HG02678 (cell line): ENCODE results near the gene TUT1.
"Not testable (repeated sequence)": the region's sequence is repeated elsewhere in the genome, so short reads cannot be mapped to it uniquely, and the experiment has no call there.

Source experiments
- ATAC-seq: cut with Tn5 transposase; IDR thresholded peaks from one replicate; pipeline ENCODE4 v1.9.1; 2021; ENCODE audit warnings: mild to moderate bottlenecking, moderate library complexity; ENCODE audit not compliant: unreplicated experiment

Gene TUT1

GRCh38 chr11:62580959-62581715, 10.2 kb downstream of the TUT1 start:
- no peak for ATAC-seq

- no peak for ATAC-seq
Observed at GRCh38 chr11:62579252-62579651, 12.1 kb downstream of the TUT1 start.

- no peak for ATAC-seq
Observed at GRCh38 chr11:62578541-62578940, 12.8 kb downstream of the TUT1 start.

- ATAC-seq: no peak
Observed at GRCh38 chr11:62577046-62577714, 14.1 kb downstream of the TUT1 start.

- no peak for ATAC-seq
Observed at GRCh38 chr11:62575837-62576236, 15.5 kb downstream of the TUT1 start.

- no peak for ATAC-seq
Observed at GRCh38 chr11:62575156-62575555, 16.2 kb downstream of the TUT1 start.

GRCh38 chr11:62574363-62575071, 16.8 kb downstream of the TUT1 start:
- peak; percentile 3 for ATAC-seq

GRCh38 chr11:62573592-62574362, 17.5 kb downstream of the TUT1 start, which contains the start of gene EEF1G:
Gene EEF1G (minus strand): TSS chr11:62573891. CDS start chr11:62573842, 49 bp downstream.
- peak; percentile 86 for ATAC-seq

GRCh38 chr11:62573006-62573591, 18.2 kb downstream of the TUT1 start:
- ATAC-seq: no peak

- ATAC-seq: no peak
Observed at GRCh38 chr11:62572431-62572830, 18.9 kb downstream of the TUT1 start.

- not testable (repeated sequence) for ATAC-seq
Observed at GRCh38 chr11:62571493-62571892, 19.8 kb downstream of the TUT1 start.

GRCh38 chr11:62570903-62571302, 20.4 kb downstream of the TUT1 start:
- ATAC-seq: not testable (repeated sequence)

- no peak for ATAC-seq
Observed at GRCh38 chr11:62569611-62570010, 21.7 kb downstream of the TUT1 start.

- no peak for ATAC-seq
Observed at GRCh38 chr11:62567018-62567633, 24.2 kb downstream of the TUT1 start.

GRCh38 chr11:62566247-62566646, 25.1 kb downstream of the TUT1 start:
- no peak for ATAC-seq

GRCh38 chr11:62565100-62565802, 26.1 kb downstream of the TUT1 start:
- ATAC-seq: no peak

GRCh38 chr11:62561677-62562230, 29.6 kb downstream of the TUT1 start:
- ATAC-seq: not testable (repeated sequence)

- no peak for ATAC-seq
Observed at GRCh38 chr11:62560566-62561103, 30.7 kb downstream of the TUT1 start.

GRCh38 chr11:62559626-62560025, 31.7 kb downstream of the TUT1 start:
- ATAC-seq: not testable (repeated sequence)
